ENCODE measurements around the gene TDRD12. TPM values are rescaled to one million over a fixed set of nuclear protein-coding genes. Genes with fewer than 3 reads are reported as not detected.
"Not testable (repeated sequence)": the region's sequence is repeated elsewhere in the genome, so short reads cannot be mapped to it uniquely, and the experiment has no call there.

TDRD12 gene
- total RNA-seq, 1 donor from 2014 or later = 1.6 TPM

DNA sequence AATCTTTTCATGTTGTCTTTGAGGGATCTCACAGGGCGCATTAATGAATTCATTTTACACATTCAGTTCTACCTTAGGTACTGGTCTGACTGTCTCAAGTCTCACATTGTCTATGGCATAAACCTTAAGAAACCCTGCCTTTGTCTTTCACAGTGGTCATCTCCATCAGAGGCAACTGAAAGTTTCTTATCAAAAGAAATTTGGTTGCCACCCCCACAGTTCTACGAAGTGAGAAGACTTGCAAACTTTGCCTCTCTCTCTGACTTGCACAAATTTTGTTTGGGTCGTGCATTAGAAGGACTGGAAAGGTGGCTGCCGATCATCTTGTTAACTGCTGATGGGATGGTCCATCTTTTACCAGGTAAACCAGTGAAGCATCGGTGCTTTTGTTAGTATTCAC, 10.5 kb upstream of the TDRD12 start:
- no peak overlapping the region for H3K4me3 ChIP-seq (ENCODE audit: low read length in 3 of 3)
- no peaks in the 10 kb centered on the region for H3K27me3 ChIP-seq (ENCODE audit: control insufficient read depth in 3 of 3, insufficient read depth in 3 of 3, low read length in 3 of 3)
- H3K36me3 ChIP-seq (ENCODE audit: control insufficient read depth in 3 of 3, insufficient read depth in 3 of 3, low read length in 3 of 3) = peaks cover 4 to 22% (median 11%) of the 10 kb centered on the region in 3 donors
- H3K9ac ChIP-seq (ENCODE audit: low read depth in 1 of 3, low read length in 3 of 3) = no peak overlapping the region
- H3K27ac ChIP-seq (ENCODE audit: low read depth, low read length) = no peak overlapping the region
- H3K4me1 ChIP-seq (ENCODE audit: control insufficient read depth in 3 of 3, insufficient read depth in 3 of 3, low read length in 3 of 3) = no peaks in the 10 kb centered on the region
- peaks cover 0 to under 1% (median under 1%) of the 10 kb centered on the region in 3 donors for H3K9me3 ChIP-seq (ENCODE audit: control insufficient read depth in 3 of 3, low read length in 3 of 3)

DNA sequence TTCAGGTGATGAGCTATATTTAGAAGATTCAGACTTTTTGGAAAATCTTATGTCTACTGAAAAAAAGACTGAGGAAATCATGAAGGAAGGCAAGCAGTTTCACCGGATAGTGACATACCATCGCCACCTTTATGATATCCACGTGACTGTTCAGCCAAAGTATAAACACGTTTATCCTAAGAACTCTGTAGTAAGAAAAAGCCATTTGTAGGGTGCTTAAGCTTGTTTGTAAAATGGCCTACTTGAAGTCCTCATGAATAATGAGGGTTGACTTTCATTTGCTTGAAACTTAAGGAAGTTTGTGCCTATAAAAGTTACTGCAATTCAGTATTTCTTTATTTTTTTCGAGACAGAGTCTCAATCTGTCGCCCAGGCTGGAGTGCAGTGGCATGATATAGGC, 7.8 kb upstream of the TDRD12 start:
- H3K36me3 ChIP-seq (ENCODE audit: control insufficient read depth in 3 of 3, insufficient read depth in 3 of 3, low read length in 3 of 3) = peaks cover 12 to 26% (median 13%) of the 10 kb centered on the region in 3 donors

DNA sequence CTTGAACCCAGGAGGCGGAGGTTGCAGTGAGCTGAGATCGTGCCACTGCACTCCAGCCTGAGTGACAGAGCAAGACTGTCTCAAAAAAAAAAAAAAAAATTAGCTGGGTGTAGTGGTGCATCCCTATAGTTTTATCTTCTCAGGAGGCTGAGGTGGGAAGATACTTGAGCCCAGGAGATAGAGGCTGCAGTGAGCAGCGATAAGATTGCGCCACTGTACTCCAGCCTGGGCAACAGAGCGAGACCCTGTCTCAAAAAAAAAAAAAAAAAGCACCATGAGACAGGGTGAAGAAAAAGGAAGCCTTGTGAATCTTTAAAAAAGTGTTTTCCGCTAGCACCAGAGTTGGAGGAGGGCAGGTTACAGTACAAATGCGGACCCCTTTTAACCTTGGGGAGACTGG, 3.4 kb upstream of the TDRD12 start:
- not testable (repeated sequence) for H3K4me3 ChIP-seq (ENCODE audit: low read length in 3 of 3); H3K9ac ChIP-seq (ENCODE audit: low read depth in 1 of 3, low read length in 3 of 3); H3K4me1 ChIP-seq (ENCODE audit: control insufficient read depth in 3 of 3, insufficient read depth in 3 of 3, low read length in 3 of 3); H3K9me3 ChIP-seq (ENCODE audit: control insufficient read depth in 3 of 3, low read length in 3 of 3); H3K27ac ChIP-seq (ENCODE audit: low read depth, low read length); H3K27me3 ChIP-seq (ENCODE audit: control insufficient read depth in 3 of 3, insufficient read depth in 3 of 3, low read length in 3 of 3)
- peaks cover 12 to 17% (median 13%) of the 10 kb centered on the region in 3 donors for H3K36me3 ChIP-seq (ENCODE audit: control insufficient read depth in 3 of 3, insufficient read depth in 3 of 3, low read length in 3 of 3)

More for the DNA sequence above, 7.8 kb upstream of the TDRD12 start:
- Histone ChIP-seq H3K27me3 (ENCODE audit: control insufficient read depth in 3 of 3, insufficient read depth in 3 of 3, low read length in 3 of 3) (no peaks in the 10 kb centered on the region), H3K9ac (ENCODE audit: low read depth in 1 of 3, low read length in 3 of 3) (no peak overlapping the region), H3K27ac (ENCODE audit: low read depth, low read length) (no peak overlapping the region), H3K9me3 (ENCODE audit: control insufficient read depth in 3 of 3, low read length in 3 of 3) (no peaks in the 10 kb centered on the region), H3K4me3 (ENCODE audit: low read length in 3 of 3) (no peak overlapping the region), H3K4me1 (ENCODE audit: control insufficient read depth in 3 of 3, insufficient read depth in 3 of 3, low read length in 3 of 3) (no peaks in the 10 kb centered on the region)

DNA sequence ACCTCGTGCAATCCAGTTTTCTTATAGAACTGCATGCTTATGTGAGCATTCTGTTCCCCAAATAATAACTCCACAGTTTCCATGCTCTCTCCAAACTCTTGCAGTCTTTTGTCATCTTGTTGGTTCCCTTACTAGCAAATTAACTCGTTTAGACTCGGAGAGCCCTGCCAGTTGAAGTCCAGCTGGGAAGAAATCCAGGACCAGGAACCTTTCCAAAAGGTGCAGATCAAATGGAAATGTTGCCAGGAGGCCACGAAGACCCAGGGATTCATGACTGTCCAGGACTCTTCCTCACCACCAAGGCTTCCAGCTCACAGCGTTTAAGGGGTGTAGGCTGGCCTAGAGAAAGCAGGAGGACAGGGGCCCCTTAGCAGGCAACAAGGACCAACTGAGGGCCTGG, 2.1 kb upstream of the TDRD12 start:
- Histone ChIP-seq H3K36me3 (ENCODE audit: control insufficient read depth in 3 of 3, insufficient read depth in 3 of 3, low read length in 3 of 3) (peaks cover 8 to 13% (median 8%) of the 10 kb centered on the region in 3 donors), H3K9me3 (ENCODE audit: control insufficient read depth in 3 of 3, low read length in 3 of 3) (no peaks in the 10 kb centered on the region), H3K4me3 (ENCODE audit: low read length in 3 of 3) (no peak overlapping the region), H3K27me3 (ENCODE audit: control insufficient read depth in 3 of 3, insufficient read depth in 3 of 3, low read length in 3 of 3) (no peaks in the 10 kb centered on the region), H3K27ac (ENCODE audit: low read depth, low read length) (no peak overlapping the region), H3K9ac (ENCODE audit: low read depth in 1 of 3, low read length in 3 of 3) (no peak overlapping the region), H3K4me1 (ENCODE audit: control insufficient read depth in 3 of 3, insufficient read depth in 3 of 3, low read length in 3 of 3) (no peaks in the 10 kb centered on the region)

DNA sequence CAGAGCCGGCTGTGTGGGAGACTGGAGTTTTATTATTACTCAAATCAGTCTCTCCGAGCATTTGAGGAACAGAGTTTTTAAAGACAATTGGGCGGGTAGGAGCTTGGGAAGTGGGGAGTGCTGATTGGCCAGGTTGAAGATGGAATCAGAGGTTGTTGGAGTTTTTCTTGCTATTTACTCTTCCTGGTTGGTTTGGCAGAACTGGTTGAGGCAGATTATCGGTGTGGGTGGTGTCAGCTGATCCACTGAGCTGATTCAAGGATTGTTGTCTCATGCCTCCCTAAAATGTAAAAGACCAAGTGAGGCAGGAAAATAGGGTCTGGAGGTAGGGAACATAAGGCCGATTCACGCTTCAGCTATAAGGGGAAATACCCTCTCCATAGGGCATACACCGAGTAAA, 1.3 kb upstream of the TDRD12 start:
- Histone ChIP-seq H3K27me3 (ENCODE audit: control insufficient read depth in 3 of 3, insufficient read depth in 3 of 3, low read length in 3 of 3) (no peaks in the 10 kb centered on the region), H3K9ac (ENCODE audit: low read depth in 1 of 3, low read length in 3 of 3) (no peak overlapping the region), H3K4me3 (ENCODE audit: low read length in 3 of 3) (no peak overlapping the region), H3K4me1 (ENCODE audit: control insufficient read depth in 3 of 3, insufficient read depth in 3 of 3, low read length in 3 of 3) (no peaks in the 10 kb centered on the region), H3K9me3 (ENCODE audit: control insufficient read depth in 3 of 3, low read length in 3 of 3) (no peaks in the 10 kb centered on the region), H3K27ac (ENCODE audit: low read depth, low read length) (no peak overlapping the region), H3K36me3 (ENCODE audit: control insufficient read depth in 3 of 3, insufficient read depth in 3 of 3, low read length in 3 of 3) (peaks cover 5 to 9% (median 8%) of the 10 kb centered on the region in 3 donors)

DNA sequence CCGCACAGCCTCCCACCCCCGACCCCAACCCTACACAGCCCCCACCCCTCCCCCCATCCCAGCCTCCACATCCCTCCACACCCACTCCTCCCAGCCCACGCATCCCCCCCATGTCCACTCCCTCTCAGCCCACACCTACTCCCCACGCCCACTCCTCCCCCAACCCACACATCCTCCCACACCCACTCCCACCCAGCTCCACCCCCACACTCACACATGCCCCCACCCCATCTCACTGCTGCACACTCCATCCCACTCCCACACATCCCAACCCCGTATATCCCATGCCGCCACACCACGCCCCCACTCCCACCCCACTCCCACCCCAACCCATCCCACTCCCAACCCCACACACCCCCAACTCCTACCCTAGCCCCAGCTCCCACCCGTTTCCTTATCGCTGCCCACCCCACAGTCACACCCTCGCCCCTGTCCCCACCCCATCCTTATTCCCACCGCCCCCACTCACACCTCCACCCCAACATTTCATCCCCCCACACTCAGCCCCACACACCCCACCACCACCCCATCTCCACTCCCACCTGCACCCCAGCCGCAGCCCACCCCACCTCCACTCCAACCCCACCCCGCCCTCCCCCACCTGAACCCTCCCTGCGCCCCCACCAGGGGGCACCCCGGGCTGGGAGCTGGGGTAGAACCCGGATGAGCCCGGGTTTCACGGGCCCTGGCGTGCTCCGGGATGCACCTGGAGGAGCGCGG, 809 bp downstream of the TDRD12 start:
- no peaks in the 10 kb centered on the region for H3K9me3 ChIP-seq (ENCODE audit: control insufficient read depth in 3 of 3, low read length in 3 of 3)
- peaks cover 0 to under 1% (median 0%) of the 10 kb centered on the region in 3 donors for H3K36me3 ChIP-seq (ENCODE audit: control insufficient read depth in 3 of 3, insufficient read depth in 3 of 3, low read length in 3 of 3)
- no peak overlapping the region for H3K27ac ChIP-seq (ENCODE audit: low read depth, low read length)

DNA sequence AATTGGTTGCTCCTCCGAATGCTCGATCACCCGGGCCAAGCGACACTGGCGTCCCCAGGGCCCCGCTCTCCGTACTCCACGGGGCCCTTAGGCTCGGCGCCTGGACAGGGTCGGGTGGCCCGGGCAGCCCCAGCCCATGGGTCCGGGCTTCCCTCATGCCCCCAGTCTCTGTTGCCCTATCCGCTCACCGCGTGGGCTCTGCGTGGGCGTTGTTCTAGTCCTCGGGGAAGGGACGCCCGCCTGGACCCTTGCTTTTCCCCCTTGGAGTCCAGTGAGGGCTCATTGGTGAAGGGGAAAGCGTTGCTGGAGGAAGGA, 1.3 kb downstream of the TDRD12 start:
- H3K27me3 ChIP-seq (ENCODE audit: control insufficient read depth in 3 of 3, insufficient read depth in 3 of 3, low read length in 3 of 3) = no peaks in the 10 kb centered on the region
- no peaks in the 10 kb centered on the region for H3K36me3 ChIP-seq (ENCODE audit: control insufficient read depth in 3 of 3, insufficient read depth in 3 of 3, low read length in 3 of 3)
- H3K4me3 ChIP-seq (ENCODE audit: low read length in 3 of 3) = no peak overlapping the region
- H3K9me3 ChIP-seq (ENCODE audit: control insufficient read depth in 3 of 3, low read length in 3 of 3) = no peaks in the 10 kb centered on the region
- no peaks in the 10 kb centered on the region for H3K4me1 ChIP-seq (ENCODE audit: control insufficient read depth in 3 of 3, insufficient read depth in 3 of 3, low read length in 3 of 3)
- H3K27ac ChIP-seq (ENCODE audit: low read depth, low read length) = no peak overlapping the region
- no peak overlapping the region for H3K9ac ChIP-seq (ENCODE audit: low read depth in 1 of 3, low read length in 3 of 3)

More for the DNA sequence above, 809 bp downstream of the TDRD12 start:
- no peaks in the 10 kb centered on the region for H3K27me3 ChIP-seq (ENCODE audit: control insufficient read depth in 3 of 3, insufficient read depth in 3 of 3, low read length in 3 of 3)
- H3K4me1 ChIP-seq (ENCODE audit: control insufficient read depth in 3 of 3, insufficient read depth in 3 of 3, low read length in 3 of 3) = no peaks in the 10 kb centered on the region
- no peak overlapping the region for H3K9ac ChIP-seq (ENCODE audit: low read depth in 1 of 3, low read length in 3 of 3)
- H3K4me3 ChIP-seq (ENCODE audit: low read length in 3 of 3) = no peak overlapping the region

DNA sequence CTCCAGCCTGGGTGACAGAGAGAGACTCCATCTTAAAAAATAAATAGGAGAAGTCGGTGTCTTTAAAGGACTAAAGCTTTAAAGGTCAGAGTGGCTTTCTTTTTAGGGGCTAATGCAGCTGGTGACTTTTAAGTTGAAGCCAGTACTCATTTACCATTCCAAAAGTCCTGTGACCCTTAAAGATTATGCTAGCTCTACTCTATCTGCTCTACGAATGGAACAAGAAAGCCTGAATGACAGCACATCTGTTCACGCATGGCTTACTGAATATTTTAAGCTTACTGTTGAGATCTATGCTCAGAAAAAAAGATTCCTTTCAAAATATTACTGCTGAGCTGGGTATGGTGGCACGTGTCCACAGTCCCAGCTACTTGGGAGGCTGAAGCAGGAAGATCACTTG, 16.4 kb downstream of the TDRD12 start:
- no peaks in the 10 kb centered on the region for H3K9me3 ChIP-seq (ENCODE audit: control insufficient read depth in 3 of 3, low read length in 3 of 3)
- no peaks in the 10 kb centered on the region for H3K4me1 ChIP-seq (ENCODE audit: control insufficient read depth in 3 of 3, insufficient read depth in 3 of 3, low read length in 3 of 3)
- no peak overlapping the region for H3K9ac ChIP-seq (ENCODE audit: low read depth in 1 of 3, low read length in 3 of 3)
- no peaks in the 10 kb centered on the region for H3K36me3 ChIP-seq (ENCODE audit: control insufficient read depth in 3 of 3, insufficient read depth in 3 of 3, low read length in 3 of 3)
- H3K27me3 ChIP-seq (ENCODE audit: control insufficient read depth in 3 of 3, insufficient read depth in 3 of 3, low read length in 3 of 3) = no peaks in the 10 kb centered on the region
- no peak overlapping the region for H3K4me3 ChIP-seq (ENCODE audit: low read length in 3 of 3)
- no peak overlapping the region for H3K27ac ChIP-seq (ENCODE audit: low read depth, low read length)

DNA sequence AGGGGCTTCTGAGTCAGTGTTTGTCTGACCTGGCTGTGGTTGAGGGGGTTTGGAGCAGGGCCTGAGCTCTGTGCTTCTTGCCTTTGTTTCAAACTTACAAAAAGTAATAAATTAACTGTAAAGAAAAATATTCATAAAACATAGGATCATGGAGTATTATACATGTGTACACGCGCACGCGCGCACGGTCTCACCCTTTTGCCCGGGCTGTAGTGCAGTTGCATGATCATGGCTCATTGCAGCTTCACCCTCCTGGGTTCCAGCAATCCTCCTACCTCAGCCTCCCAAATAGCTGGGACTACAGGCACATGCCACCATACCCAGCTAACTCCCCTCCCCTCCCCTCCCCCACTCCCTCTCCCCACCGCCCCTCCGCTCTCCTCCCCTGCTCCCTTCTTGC, 23.5 kb downstream of the TDRD12 start:
- no peak overlapping the region for H3K4me3 ChIP-seq (ENCODE audit: low read length in 3 of 3)
- H3K4me1 ChIP-seq (ENCODE audit: control insufficient read depth in 3 of 3, insufficient read depth in 3 of 3, low read length in 3 of 3) = no peaks in the 10 kb centered on the region
- peaks cover 0 to 5% (median 2%) of the 10 kb centered on the region in 3 donors for H3K27me3 ChIP-seq (ENCODE audit: control insufficient read depth in 3 of 3, insufficient read depth in 3 of 3, low read length in 3 of 3)
- H3K9me3 ChIP-seq (ENCODE audit: control insufficient read depth in 3 of 3, low read length in 3 of 3) = no peaks in the 10 kb centered on the region
- no peak overlapping the region for H3K27ac ChIP-seq (ENCODE audit: low read depth, low read length)
- H3K9ac ChIP-seq (ENCODE audit: low read depth in 1 of 3, low read length in 3 of 3) = no peak overlapping the region
- no peaks in the 10 kb centered on the region for H3K36me3 ChIP-seq (ENCODE audit: control insufficient read depth in 3 of 3, insufficient read depth in 3 of 3, low read length in 3 of 3)

DNA sequence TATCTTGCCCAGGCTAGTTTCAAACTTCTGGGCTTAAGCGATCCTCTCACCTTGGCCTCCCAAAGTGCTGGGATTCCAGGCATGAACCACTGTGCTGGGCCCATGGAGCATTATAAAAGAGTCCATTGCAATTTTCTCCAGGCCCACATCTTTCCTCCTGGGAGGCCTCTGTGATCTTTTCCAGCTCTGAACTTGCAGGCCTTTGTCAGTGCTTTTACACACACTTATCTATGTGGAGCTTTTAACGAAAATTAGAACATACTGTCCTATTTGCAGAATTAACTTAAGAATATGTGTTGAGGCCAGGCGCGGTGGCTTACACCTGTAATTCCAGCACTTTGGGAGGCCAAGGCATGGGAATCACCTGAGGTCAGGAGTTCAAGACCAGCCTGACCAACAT, 23.9 kb downstream of the TDRD12 start:
- Histone ChIP-seq H3K4me1 (ENCODE audit: control insufficient read depth in 3 of 3, insufficient read depth in 3 of 3, low read length in 3 of 3) (no peaks in the 10 kb centered on the region), H3K27me3 (ENCODE audit: control insufficient read depth in 3 of 3, insufficient read depth in 3 of 3, low read length in 3 of 3) (peaks cover 0 to 10% (median 7%) of the 10 kb centered on the region in 3 donors), H3K9me3 (ENCODE audit: control insufficient read depth in 3 of 3, low read length in 3 of 3) (no peaks in the 10 kb centered on the region), H3K4me3 (ENCODE audit: low read length in 3 of 3) (no peak overlapping the region), H3K36me3 (ENCODE audit: control insufficient read depth in 3 of 3, insufficient read depth in 3 of 3, low read length in 3 of 3) (no peaks in the 10 kb centered on the region), H3K9ac (ENCODE audit: low read depth in 1 of 3, low read length in 3 of 3) (no peak overlapping the region), H3K27ac (ENCODE audit: low read depth, low read length) (no peak overlapping the region)

All from skeletal muscle tissue (tissue), 4 donors.